Measurements from ENCODE around the gene UTP25. TPM values are rescaled to one million over a fixed set of nuclear protein-coding genes. Genes with fewer than 3 reads are reported as not detected.

UTP25 gene
- total and polyA plus RNA-seq, 3 experiments from 2014 or later: 4.9 to 15.2 (median 14.9) TPM

DNA sequence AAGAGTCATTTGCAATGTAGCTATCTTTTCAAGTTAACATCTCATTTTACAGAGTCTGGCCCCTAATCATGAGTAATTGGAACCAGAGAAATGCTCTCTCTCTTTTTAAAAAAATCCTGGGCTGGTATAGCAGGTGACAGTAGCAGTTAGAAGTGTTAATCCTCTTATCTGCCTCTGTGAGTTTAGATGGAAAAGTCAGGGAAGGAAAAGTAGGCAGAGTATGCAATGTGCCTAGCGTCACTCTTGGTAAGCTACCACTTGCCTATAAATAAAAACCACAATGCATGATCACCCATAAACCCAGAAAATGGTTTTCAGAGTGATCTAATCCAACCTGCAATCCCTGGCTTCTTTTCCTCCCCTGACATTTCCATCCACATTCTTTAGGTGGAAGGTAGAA lies 43.2 kb downstream of the UTP25 start:
- no peak overlapping the region for H3K4me3 Mint-ChIP-seq

GRCh38 chr1:209871430-209871829 lies 43.7 kb downstream of the UTP25 start:
- no peak overlapping the region for H3K4me3 ChIP-seq (ENCODE audit: low read length)
- Mint-ChIP-seq H3K9me3 (peaks cover 0 to 18% (median 15%) of the 10 kb centered on the region in 5 donors), H3K27ac (no peak overlapping the region), H3K4me3 (no peak overlapping the region), H3K36me3 (no peaks in the 10 kb centered on the region), H3K27me3 (peaks cover 24 to 69% of the 10 kb centered on the region in 2 donors), H3K4me1 (no peaks in the 10 kb centered on the region)
- no peaks in the 10 kb centered on the region for H3K4me1 ChIP-seq (ENCODE audit: insufficient read depth, low read length)
- peaks cover 3% of the 10 kb centered on the region for H3K27me3 ChIP-seq (ENCODE audit: insufficient read depth, low read length, poor library complexity, severe bottlenecking)
- DNase-seq: no peak
- POLR2A ChIA-PET: no interaction called here
- no peaks in the 10 kb centered on the region for H3K36me3 ChIP-seq (ENCODE audit: insufficient read depth, low read length)
- no peaks in the 10 kb centered on the region for H3K9me3 ChIP-seq (ENCODE audit: low read length)
- no peak overlapping the region for H3K27ac ChIP-seq (ENCODE audit: low read depth, low read length)
- CTCF ChIA-PET: interaction anchor here (3.2 kb wide), 1 partner anchor 11 kb away, joined by 15 read pairs; no protein-coding TSS in a partner anchor

More for the DNA sequence above, 43.2 kb downstream of the UTP25 start:
- Mint-ChIP-seq H3K36me3 (no peaks in the 10 kb centered on the region), H3K4me1 (no peaks in the 10 kb centered on the region), H3K27me3 (peaks cover 24 to 66% of the 10 kb centered on the region in 2 donors), H3K9me3 (peaks cover 0 to 20% (median 17%) of the 10 kb centered on the region in 5 donors), H3K27ac (no peak overlapping the region)
- DNase-seq: no peak
- no peaks in the 10 kb centered on the region for H3K4me1 ChIP-seq (ENCODE audit: insufficient read depth, low read length)
- H3K36me3 ChIP-seq (ENCODE audit: insufficient read depth, low read length): no peaks in the 10 kb centered on the region
- no peak overlapping the region for H3K4me3 ChIP-seq (ENCODE audit: low read length)
- ChIA-PET CTCF (interaction anchor here (3.2 kb wide), 1 partner anchor 10 kb away, joined by 15 read pairs; no protein-coding TSS in a partner anchor), POLR2A (no interaction called here)
- no peak overlapping the region for H3K27ac ChIP-seq (ENCODE audit: low read depth, low read length)
- H3K9me3 ChIP-seq (ENCODE audit: low read length): no peaks in the 10 kb centered on the region
- peaks cover 3% of the 10 kb centered on the region for H3K27me3 ChIP-seq (ENCODE audit: insufficient read depth, low read length, poor library complexity, severe bottlenecking)

- H3K27ac Mint-ChIP-seq: no peak overlapping the region
- H3K27me3 Mint-ChIP-seq: peaks cover 18 to 74% of the 10 kb centered on the region in 2 donors
- Histone ChIP-seq H3K4me1 (ENCODE audit: insufficient read depth, low read length) (no peaks in the 10 kb centered on the region), H3K4me3 (ENCODE audit: low read length) (no peak overlapping the region), H3K36me3 (ENCODE audit: insufficient read depth, low read length) (no peaks in the 10 kb centered on the region), H3K27ac (ENCODE audit: low read depth, low read length) (no peak overlapping the region), H3K9me3 (ENCODE audit: low read length) (no peaks in the 10 kb centered on the region), H3K27me3 (ENCODE audit: insufficient read depth, low read length, poor library complexity, severe bottlenecking) (peaks cover 3% of the 10 kb centered on the region)
- no peaks in the 10 kb centered on the region for H3K4me1 Mint-ChIP-seq
- DNase-seq: no peak
- POLR2A ChIA-PET: no interaction called here
- CTCF ChIA-PET: interaction anchor here (1.2 kb wide), 1 partner anchor 10 kb away, joined by 4 read pairs; no protein-coding TSS in a partner anchor
- H3K9me3 Mint-ChIP-seq: peaks cover 0 to 4% (median 3%) of the 10 kb centered on the region in 5 donors
- H3K4me3 Mint-ChIP-seq: no peak overlapping the region
- H3K36me3 Mint-ChIP-seq: no peaks in the 10 kb centered on the region
Observed at GRCh38 chr1:209873067-209873799, 45.5 kb downstream of the UTP25 start.

DNA sequence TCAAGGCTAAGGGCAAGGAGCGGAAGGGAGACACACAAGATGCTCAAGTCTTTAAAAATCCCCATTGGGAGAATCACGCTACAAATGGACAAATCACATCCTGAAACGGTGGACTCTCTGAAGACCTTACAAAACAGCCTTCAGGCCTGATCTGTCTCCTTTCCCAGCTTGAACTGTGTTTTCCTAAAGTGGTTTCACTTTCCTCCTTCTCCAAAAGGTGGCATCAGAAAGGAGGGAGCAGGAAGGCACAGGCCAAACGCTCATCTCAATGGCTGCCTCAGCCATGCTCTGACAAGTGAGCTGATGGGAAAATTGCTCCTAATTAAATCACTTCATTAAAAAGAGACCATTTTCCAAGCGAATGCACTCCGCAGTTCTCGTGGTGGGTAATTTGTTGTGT lies 47.7 kb downstream of the UTP25 start:
- Mint-ChIP-seq H3K9me3 (no peaks in the 10 kb centered on the region), H3K36me3 (no peaks in the 10 kb centered on the region), H3K27ac (no peak overlapping the region), H3K4me1 (no peaks in the 10 kb centered on the region), H3K27me3 (peaks cover 15 to 80% of the 10 kb centered on the region in 2 donors), H3K4me3 (no peak overlapping the region)
- ChIA-PET POLR2A (no interaction called here), CTCF (no interaction called here)
- H3K4me3 ChIP-seq (ENCODE audit: low read length): no peak overlapping the region
- H3K9me3 ChIP-seq (ENCODE audit: low read length): no peaks in the 10 kb centered on the region
- no peak for DNase-seq
- H3K4me1 ChIP-seq (ENCODE audit: insufficient read depth, low read length): no peaks in the 10 kb centered on the region
- H3K36me3 ChIP-seq (ENCODE audit: insufficient read depth, low read length): no peaks in the 10 kb centered on the region
- no peak overlapping the region for H3K27ac ChIP-seq (ENCODE audit: low read depth, low read length)
- H3K27me3 ChIP-seq (ENCODE audit: insufficient read depth, low read length, poor library complexity, severe bottlenecking): peaks cover 3% of the 10 kb centered on the region

- peaks cover 3% of the 10 kb centered on the region for H3K27me3 ChIP-seq (ENCODE audit: insufficient read depth, low read length, poor library complexity, severe bottlenecking)
- DNase-seq: no peak
- no peak overlapping the region for H3K27ac ChIP-seq (ENCODE audit: low read depth, low read length)
- no peaks in the 10 kb centered on the region for H3K4me1 ChIP-seq (ENCODE audit: insufficient read depth, low read length)
- H3K4me3 Mint-ChIP-seq: no peak overlapping the region
- H3K9me3 Mint-ChIP-seq: no peaks in the 10 kb centered on the region
- CTCF ChIA-PET: no interaction called here
- no peak overlapping the region for H3K27ac Mint-ChIP-seq
- H3K27me3 Mint-ChIP-seq: peaks cover 16 to 75% of the 10 kb centered on the region in 2 donors
- no peaks in the 10 kb centered on the region for H3K4me1 Mint-ChIP-seq
- no peak overlapping the region for H3K4me3 ChIP-seq (ENCODE audit: low read length)
- H3K36me3 Mint-ChIP-seq: no peaks in the 10 kb centered on the region
- no peaks in the 10 kb centered on the region for H3K36me3 ChIP-seq (ENCODE audit: insufficient read depth, low read length)
- H3K9me3 ChIP-seq (ENCODE audit: low read length): no peaks in the 10 kb centered on the region
- POLR2A ChIA-PET: no interaction called here
Observed at GRCh38 chr1:209876078-209876800, 48.5 kb downstream of the UTP25 start.

- Histone ChIP-seq H3K27me3 (ENCODE audit: insufficient read depth, low read length, poor library complexity, severe bottlenecking) (peaks cover 3% of the 10 kb centered on the region), H3K36me3 (ENCODE audit: insufficient read depth, low read length) (no peaks in the 10 kb centered on the region), H3K4me1 (ENCODE audit: insufficient read depth, low read length) (no peaks in the 10 kb centered on the region), H3K27ac (ENCODE audit: low read depth, low read length) (no peak overlapping the region), H3K9me3 (ENCODE audit: low read length) (no peaks in the 10 kb centered on the region), H3K4me3 (ENCODE audit: low read length) (no peak overlapping the region)
- no peaks in the 10 kb centered on the region for H3K4me1 Mint-ChIP-seq
- no peak overlapping the region for H3K27ac Mint-ChIP-seq
- DNase-seq: no peak
- H3K9me3 Mint-ChIP-seq: no peaks in the 10 kb centered on the region
- CTCF ChIA-PET: no interaction called here
- no peak overlapping the region for H3K4me3 Mint-ChIP-seq
- peaks cover 22 to 74% of the 10 kb centered on the region in 2 donors for H3K27me3 Mint-ChIP-seq
- POLR2A ChIA-PET: no interaction called here
- no peaks in the 10 kb centered on the region for H3K36me3 Mint-ChIP-seq
Observed at GRCh38 chr1:209877087-209877764, 49.5 kb downstream of the UTP25 start.

DNA sequence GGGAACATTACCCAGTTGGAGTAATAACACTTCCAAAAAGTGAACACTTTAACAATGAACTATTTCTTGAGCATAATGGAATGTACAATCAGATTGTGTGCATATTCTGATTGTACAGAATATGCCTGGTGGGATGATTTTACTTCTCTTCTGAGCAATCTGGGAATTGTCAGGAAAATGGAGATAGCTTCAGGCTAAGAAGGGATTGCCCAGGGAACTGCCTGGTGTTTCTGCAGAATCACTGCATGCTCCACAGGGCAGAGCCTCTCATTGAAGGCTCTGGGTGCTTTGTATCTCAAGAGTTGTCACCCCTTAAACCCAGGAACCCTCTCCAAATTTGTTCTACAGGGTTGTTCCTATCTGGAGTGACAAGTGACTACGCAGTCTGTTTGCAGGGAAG lies 51.2 kb downstream of the UTP25 start:
- Mint-ChIP-seq H3K4me1 (no peaks in the 10 kb centered on the region), H3K9me3 (no peaks in the 10 kb centered on the region), H3K4me3 (no peak overlapping the region), H3K27ac (no peak overlapping the region), H3K27me3 (peaks cover 17 to 68% of the 10 kb centered on the region in 2 donors), H3K36me3 (no peaks in the 10 kb centered on the region)
- no peaks in the 10 kb centered on the region for H3K27me3 ChIP-seq (ENCODE audit: insufficient read depth, low read length, poor library complexity, severe bottlenecking)
- POLR2A ChIA-PET: no interaction called here
- no peak for DNase-seq
- no peaks in the 10 kb centered on the region for H3K36me3 ChIP-seq (ENCODE audit: insufficient read depth, low read length)
- H3K4me1 ChIP-seq (ENCODE audit: insufficient read depth, low read length): no peaks in the 10 kb centered on the region
- no peak overlapping the region for H3K4me3 ChIP-seq (ENCODE audit: low read length)
- CTCF ChIA-PET: no interaction called here
- H3K9me3 ChIP-seq (ENCODE audit: low read length): no peaks in the 10 kb centered on the region
- H3K27ac ChIP-seq (ENCODE audit: low read depth, low read length): no peak overlapping the region

DNA sequence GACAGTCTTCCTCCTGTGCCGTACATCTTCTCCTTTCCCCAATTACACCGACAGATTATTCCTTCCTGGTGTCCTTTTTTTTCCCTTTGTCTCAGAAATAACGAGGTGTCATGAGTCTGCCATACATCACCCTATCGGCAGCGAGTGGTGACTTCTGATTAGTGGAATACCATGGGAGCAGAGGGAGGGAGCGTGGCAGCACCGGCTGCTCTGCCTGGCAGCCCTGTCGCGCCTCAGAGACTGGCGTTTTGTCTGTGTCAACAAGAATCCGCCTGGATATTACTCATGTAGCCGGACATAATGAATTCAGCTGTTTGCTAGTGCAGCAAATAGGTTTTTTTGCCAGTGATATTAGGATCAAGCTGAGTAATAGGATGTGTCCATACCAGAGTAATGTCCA lies 51.8 kb downstream of the UTP25 start:
- H3K9me3 Mint-ChIP-seq: no peaks in the 10 kb centered on the region
- no peak overlapping the region for H3K27ac ChIP-seq (ENCODE audit: low read depth, low read length)
- H3K4me1 Mint-ChIP-seq: no peaks in the 10 kb centered on the region
- no peak overlapping the region for H3K27ac Mint-ChIP-seq
- H3K4me3 ChIP-seq (ENCODE audit: low read length): no peak overlapping the region
- ChIA-PET CTCF (no interaction called here), POLR2A (no interaction called here)
- H3K27me3 ChIP-seq (ENCODE audit: insufficient read depth, low read length, poor library complexity, severe bottlenecking): no peaks in the 10 kb centered on the region
- H3K36me3 ChIP-seq (ENCODE audit: insufficient read depth, low read length): no peaks in the 10 kb centered on the region
- H3K36me3 Mint-ChIP-seq: no peaks in the 10 kb centered on the region
- H3K9me3 ChIP-seq (ENCODE audit: low read length): no peaks in the 10 kb centered on the region
- no peaks in the 10 kb centered on the region for H3K4me1 ChIP-seq (ENCODE audit: insufficient read depth, low read length)
- no peak for DNase-seq
- peaks cover 17 to 67% of the 10 kb centered on the region in 2 donors for H3K27me3 Mint-ChIP-seq
- no peak overlapping the region for H3K4me3 Mint-ChIP-seq
